Nephron progenitor cell (in vitro differentiated cells): ENCODE results near the gene BZW1.
"Not testable (repeated sequence)": the region's sequence is repeated elsewhere in the genome, so short reads cannot be mapped to it uniquely, and the experiment has no call there.

ENCODE experiments used
- DNase-seq: peaks from one replicate; pipeline ENCODE4 v3.0.0; 2021
- H3K27ac Mint-ChIP-seq: 2 replicates; pipeline ENCODE4 v1.8.0; 2021; ENCODE audit warnings: mild to moderate bottlenecking, moderate library complexity, mixed read lengths
- H3K27me3 Mint-ChIP-seq: 2 replicates; pipeline ENCODE4 v1.8.0; 2021; ENCODE audit warnings: mild to moderate bottlenecking, low read depth, mixed read lengths; ENCODE audit not compliant: poor library complexity
- H3K36me3 Mint-ChIP-seq: 2 replicates; pipeline ENCODE4 v1.8.0; 2021; ENCODE audit warnings: low read depth, mixed read lengths
- H3K4me1 Mint-ChIP-seq: 2 replicates; pipeline ENCODE4 v1.8.0; 2021; ENCODE audit warnings: mixed read lengths
- H3K4me3 Mint-ChIP-seq: 2 replicates; pipeline ENCODE4 v1.8.0; 2021; ENCODE audit warnings: mild to moderate bottlenecking, moderate library complexity, mixed read lengths
- H3K9me3 Mint-ChIP-seq: 2 replicates; pipeline ENCODE4 v1.8.0; 2021; ENCODE audit warnings: mild to moderate bottlenecking, moderate library complexity, mixed read lengths
- TF ChIP-seq, protein P1 (sequence below): fragments of 200-600 bp; sonication (generic); IDR thresholded peaks from 2 replicates; pipeline ENCODE4 v1.5.0; 2021; ENCODE audit warnings: antibody characterized with exemption

Gene BZW1

GRCh38 chr2:200814917-200815316 is 3.2 kb downstream of the BZW1 start:
- Mint-ChIP-seq H3K36me3 (peaks cover 62% of the 10 kb centered on the region), H3K9me3 (no peaks in the 10 kb centered on the region), H3K27ac (no peak overlapping the region), H3K4me3 (no peak overlapping the region), H3K27me3 (no peaks in the 10 kb centered on the region), H3K4me1 (peaks cover 44% of the 10 kb centered on the region)
- DNase-seq, result no peak
- TF ChIP-seq, protein P1, sequence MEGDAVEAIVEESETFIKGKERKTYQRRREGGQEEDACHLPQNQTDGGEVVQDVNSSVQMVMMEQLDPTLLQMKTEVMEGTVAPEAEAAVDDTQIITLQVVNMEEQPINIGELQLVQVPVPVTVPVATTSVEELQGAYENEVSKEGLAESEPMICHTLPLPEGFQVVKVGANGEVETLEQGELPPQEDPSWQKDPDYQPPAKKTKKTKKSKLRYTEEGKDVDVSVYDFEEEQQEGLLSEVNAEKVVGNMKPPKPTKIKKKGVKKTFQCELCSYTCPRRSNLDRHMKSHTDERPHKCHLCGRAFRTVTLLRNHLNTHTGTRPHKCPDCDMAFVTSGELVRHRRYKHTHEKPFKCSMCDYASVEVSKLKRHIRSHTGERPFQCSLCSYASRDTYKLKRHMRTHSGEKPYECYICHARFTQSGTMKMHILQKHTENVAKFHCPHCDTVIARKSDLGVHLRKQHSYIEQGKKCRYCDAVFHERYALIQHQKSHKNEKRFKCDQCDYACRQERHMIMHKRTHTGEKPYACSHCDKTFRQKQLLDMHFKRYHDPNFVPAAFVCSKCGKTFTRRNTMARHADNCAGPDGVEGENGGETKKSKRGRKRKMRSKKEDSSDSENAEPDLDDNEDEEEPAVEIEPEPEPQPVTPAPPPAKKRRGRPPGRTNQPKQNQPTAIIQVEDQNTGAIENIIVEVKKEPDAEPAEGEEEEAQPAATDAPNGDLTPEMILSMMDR, result no peak

DNA sequence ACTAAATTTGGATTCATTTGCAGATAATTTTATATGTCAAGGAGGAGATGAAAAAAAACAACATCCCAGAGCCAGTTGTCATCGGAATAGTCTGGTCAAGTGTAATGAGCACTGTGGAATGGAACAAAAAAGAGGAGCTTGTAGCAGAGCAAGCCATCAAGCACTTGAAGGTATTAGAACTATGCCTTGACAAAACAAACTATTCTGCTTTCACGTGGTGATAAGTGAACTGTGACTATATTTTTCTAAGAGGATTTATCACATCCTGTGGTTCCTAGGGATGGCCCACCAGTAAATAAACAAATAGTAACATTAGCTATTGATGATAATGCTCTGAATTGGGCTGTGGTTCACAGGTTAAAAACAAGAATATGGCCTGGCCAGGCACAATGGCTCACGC is 7.0 kb downstream of the BZW1 start:
- DNase-seq, H3K27me3 Mint-ChIP-seq, H3K9me3 Mint-ChIP-seq, H3K4me3 Mint-ChIP-seq: not testable (repeated sequence)
- H3K27ac Mint-ChIP-seq, result peak overlapping the region; percentile 69
- peaks cover 16% of the 10 kb centered on the region for H3K4me1 Mint-ChIP-seq
- peaks cover 84% of the 10 kb centered on the region for H3K36me3 Mint-ChIP-seq

DNA sequence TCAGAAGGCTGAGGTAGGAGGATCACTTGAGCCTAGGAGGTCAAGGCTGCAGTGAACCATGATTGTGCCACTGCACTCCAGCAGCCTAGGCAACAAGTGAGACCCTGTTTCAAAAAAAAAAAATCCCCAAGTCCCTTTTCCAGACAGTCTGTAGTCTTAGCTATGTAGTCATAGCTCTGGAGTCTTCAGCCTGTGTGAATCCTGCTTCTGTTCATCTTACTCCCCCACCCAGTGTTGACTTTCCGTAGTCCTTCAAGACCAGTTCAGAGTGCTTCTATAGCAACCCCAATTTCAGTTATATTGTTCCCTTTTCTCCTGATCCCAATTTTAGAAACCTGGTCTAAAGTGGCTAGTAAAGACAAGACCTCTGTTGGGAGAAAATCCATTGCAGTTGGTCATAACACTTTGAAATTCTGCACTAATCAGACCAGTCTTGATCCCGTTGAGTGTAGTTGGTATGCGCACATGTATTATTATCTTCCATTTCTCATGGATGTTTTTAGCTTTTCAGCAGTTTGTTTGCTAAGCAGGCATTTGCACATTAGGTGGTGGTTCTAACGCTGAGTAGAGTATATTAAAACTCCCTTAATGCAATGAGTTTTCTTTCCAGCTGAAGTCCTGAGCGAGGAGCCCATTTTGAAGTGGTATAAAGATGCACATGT is 9.0 kb downstream of the BZW1 start:
- Mint-ChIP-seq H3K9me3 (no peaks in the 10 kb centered on the region), H3K27me3 (no peaks in the 10 kb centered on the region)

DNA sequence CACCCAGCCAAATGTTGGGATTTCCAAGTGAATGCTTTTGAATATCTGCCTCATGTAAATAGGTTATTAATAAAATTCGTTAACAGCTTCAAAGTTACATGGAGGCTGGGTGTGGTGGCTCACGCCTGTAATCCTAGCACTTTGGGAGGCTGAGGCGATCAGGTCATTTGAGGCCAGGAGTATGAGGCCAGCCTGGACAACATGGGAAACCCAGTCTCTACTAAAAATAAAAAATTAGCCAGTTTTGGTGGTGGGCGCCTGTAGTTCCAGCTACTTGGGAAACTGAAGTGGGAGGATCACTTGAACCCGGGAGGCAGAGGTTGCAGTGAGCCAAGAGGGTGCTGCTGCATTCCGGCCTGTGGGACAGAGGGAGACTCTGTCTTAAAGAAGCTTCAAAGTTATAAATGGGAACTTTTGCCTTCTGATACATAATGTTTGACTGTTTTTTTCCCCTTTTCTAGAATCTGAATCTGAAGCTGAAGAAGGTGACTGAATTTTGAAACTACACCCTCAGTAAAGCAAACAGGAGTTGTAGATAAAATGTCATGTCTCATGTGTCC is 10.1 kb downstream of the BZW1 start:
- H3K4me1 Mint-ChIP-seq, result peaks cover 4% of the 10 kb centered on the region
- TF ChIP-seq, protein P1, result no peak
- no peaks in the 10 kb centered on the region for H3K9me3 Mint-ChIP-seq
- peak overlapping the region; percentile 54 for H3K27ac Mint-ChIP-seq
- H3K27me3 Mint-ChIP-seq, result no peaks in the 10 kb centered on the region
- H3K36me3 Mint-ChIP-seq, result peaks cover 62% of the 10 kb centered on the region
- no peak overlapping the region for H3K4me3 Mint-ChIP-seq
- no peak for DNase-seq

More for the DNA sequence above, 9.0 kb downstream of the BZW1 start:
- TF ChIP-seq, protein P1, result no peak
- Mint-ChIP-seq H3K4me3 (no peak overlapping the region), H3K27ac (peak overlapping the region; percentile 68), H3K36me3 (peaks cover 72% of the 10 kb centered on the region), H3K4me1 (peaks cover 4% of the 10 kb centered on the region)
- DNase-seq, result no peak

- H3K27ac Mint-ChIP-seq, result no peak overlapping the region
- TF ChIP-seq, protein P1, result no peak
- no peaks in the 10 kb centered on the region for H3K27me3 Mint-ChIP-seq
- H3K9me3 Mint-ChIP-seq, result no peaks in the 10 kb centered on the region
- H3K4me3 Mint-ChIP-seq, result no peak overlapping the region
- H3K36me3 Mint-ChIP-seq, result peaks cover 8% of the 10 kb centered on the region
- DNase-seq, result no peak
- peaks cover 4% of the 10 kb centered on the region for H3K4me1 Mint-ChIP-seq
These were observed 16.4 kb downstream of the BZW1 start for GRCh38 chr2:200828104-200828503.

DNA sequence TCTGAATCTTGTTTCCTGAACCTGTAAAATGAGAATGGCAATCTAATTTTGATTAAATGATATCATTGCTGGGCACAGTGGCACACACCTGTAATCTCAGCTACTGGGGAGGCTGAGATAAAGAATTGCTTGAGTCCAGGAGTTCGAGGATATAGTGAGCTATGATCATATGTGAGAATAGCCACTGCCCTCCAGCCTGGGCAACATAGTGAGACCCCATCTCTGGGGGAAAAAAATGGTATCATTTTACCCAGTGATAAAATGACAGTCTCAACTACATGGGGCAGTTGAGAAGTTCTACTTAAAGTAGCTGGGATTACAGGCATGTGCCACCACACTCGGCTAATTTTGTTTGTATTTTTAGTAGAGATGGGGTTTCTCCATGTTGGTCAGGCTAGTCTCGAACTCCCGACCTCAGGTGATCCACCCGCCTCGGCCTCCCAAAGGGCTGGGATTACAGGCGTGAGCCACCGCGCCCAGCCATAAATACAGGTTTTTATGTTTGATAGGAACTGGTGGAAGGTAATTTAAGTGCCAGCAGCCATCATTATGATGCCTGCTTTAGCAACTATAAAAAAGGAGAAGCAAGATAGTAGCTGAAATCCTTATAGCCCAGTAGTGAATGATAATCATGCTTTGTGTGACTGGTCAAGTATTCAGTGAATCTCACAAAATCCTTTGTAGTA is 17.0 kb downstream of the BZW1 start:
- TF ChIP-seq, protein P1, result no peak

More for the DNA sequence above, 17.0 kb downstream of the BZW1 start:
- Mint-ChIP-seq H3K4me3 (no peak overlapping the region), H3K27ac (no peak overlapping the region), H3K36me3 (peaks cover 8% of the 10 kb centered on the region), H3K4me1 (peaks cover 4% of the 10 kb centered on the region), H3K27me3 (no peaks in the 10 kb centered on the region), H3K9me3 (no peaks in the 10 kb centered on the region)
- DNase-seq, result no peak
